ENCODE results near the gene ZNF431.
"Not testable (repeated sequence)": the region's sequence is repeated elsewhere in the genome, so short reads cannot be mapped to it uniquely, and the experiment has no call there.

ZNF431 gene

DNA sequence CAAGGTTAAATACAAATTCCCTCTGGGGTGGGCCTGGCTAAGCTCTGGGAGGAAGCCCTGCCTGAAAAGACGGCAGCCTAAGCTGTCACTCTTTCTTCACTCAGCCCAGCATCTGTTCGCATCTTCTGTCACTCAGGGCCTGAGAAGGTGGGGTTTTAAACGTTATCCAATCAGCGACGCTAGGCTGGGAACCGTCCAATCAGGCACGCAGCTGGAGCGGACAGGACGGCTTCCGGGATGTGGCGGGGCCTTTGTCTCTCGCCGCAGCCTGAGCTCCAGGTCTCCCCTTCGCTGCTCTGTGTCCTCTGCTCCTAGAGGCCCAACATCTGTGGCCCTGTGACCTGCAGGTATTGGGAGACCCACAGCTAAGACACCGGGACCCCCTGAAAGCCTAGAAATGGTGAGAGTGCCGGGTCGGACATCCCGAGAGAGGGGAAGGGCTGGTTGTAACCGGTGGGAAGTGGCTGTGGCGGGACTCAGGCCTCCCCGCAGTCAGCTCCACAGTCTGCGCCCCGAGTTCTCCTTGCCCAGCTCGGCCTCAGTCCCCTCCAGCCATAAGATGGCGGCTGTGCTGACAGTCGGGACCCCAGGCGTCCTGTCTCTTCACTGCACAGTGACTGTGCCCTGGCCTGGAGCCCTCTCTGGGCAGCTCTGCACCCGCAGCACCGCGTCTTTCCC is at the start of gene ZNF431:
Gene ZNF431 (plus strand): TSS at position 254 of the 678 bp plus-strand sequence. CDS start 144 bp downstream, at position 398.
- peak; percentile 74 for DNase-seq

DNA sequence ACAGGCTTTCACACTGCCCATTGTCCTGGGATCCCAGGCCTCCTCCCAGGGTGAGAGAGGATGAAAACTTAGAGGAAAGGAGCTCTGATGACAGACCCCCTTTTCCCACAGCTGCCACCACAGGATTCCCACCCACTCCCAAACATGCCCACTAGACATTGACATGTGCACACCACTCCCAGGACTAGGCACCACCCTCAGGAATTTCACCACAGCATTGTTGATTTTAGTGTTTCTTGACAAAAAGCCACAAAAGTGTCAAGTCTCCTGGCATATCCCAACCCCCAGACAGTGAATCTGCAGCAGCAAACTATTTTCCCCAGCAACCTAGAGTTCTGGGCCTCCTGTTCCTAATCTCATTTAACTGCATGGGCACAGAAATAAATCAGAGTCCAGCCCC is 49.7 kb upstream of the ZNF431 start:
- DNase-seq: no peak

DNA sequence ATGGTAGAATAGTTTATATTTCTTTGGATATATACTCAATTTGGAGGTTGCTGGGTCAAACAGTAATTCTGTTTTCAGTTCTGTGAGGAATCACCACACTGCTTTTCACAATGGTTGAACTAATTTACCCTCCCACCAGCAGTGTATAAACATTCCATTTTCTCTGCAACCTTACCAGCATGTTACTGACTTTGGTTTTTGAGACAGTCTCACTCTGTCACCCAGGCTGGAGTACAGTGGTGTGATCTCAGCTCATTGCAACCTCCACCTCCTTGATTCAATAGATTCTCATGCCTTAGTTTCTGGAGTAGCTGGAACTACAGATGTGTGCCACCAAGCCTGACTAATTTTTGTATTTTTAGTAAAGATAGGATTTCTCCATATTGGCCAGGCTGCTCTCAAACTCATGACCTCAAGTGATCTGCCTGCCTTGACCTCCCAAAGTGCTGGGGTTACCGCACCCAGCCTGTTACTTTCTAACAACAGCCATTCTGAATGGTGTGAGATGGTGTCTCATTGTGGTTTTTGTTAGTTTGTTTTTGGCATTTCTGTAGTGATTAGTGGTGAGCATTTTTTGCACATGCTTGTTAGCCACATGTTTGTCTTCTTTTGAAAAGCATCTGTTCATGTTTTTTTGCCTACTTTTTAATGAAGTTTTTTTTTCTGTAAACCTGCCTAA is 47.4 kb upstream of the ZNF431 start:
- DNase-seq: no peak

DNA sequence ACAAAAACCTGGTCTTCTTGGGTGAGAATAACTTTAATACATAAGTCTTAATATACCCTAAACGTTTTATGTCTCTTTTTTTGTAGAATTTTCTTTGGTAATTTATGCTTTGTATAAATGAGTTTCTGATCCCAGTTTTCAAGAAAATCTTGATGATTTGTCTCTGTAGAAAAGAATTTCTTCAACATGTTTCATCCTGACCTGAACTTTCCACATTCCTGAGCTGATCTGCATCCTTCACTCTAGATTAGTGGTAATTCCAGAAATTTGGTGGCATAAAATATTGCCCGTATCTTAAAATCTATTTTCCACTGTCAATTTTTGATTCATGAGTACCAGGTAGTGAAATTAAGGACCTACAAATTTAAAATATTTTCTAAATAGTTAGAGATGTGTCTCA is 43.5 kb upstream of the ZNF431 start:
- DNase-seq: no peak

DNA sequence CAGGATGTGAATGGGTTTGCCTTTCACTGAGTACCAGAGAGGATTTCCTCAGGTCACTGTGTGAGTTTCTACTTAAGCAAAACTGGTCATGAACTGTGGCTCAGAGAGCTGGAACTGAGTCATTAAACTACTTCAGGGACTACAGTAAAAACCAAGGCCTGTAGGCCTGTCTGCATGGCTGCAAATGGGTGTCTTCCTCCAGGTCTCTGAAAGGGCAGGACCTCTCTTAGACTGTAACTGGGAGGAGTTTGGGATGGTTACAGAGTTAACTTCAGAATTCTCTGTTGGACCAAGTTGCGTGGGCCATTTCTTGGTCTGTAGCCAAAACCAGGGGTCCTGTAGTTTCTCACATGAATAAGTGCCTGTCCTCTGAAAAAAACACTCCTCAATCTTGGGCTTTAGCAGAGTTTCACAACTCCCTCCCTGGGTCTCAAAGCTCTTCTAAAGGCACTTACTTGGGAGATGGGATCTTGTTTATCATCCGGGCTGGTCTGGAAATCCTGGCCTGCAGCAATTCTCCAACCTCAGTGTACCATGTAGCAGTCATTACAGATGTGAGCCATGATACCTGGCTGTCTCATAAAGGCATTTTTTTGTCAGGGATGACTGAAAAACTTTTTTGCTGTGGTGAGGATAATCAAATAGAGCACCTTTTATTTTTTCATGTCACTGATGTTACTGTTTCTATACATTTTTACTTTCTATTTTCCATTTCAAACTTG is 40.2 kb upstream of the ZNF431 start:
- no peak for DNase-seq

DNA sequence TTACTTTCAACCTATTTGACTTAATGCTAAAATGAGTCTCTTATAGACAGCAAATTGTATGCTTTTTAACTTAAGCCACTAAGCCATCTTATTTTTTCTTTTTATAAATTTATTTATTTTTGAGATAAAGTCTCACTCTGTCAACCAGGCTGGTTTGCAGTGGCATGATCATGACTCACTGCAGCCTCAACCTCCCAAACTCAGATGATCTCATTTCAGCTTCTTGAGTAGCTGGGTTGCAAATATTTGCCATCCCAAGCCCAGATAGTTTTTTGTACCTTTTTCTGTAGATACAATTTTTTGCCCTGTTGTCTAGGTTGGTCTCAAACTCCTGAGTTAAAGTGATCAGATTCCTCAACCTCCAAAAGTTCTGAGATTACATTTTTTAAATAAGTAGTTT is 32.7 kb upstream of the ZNF431 start:
- no peak for DNase-seq

DNA sequence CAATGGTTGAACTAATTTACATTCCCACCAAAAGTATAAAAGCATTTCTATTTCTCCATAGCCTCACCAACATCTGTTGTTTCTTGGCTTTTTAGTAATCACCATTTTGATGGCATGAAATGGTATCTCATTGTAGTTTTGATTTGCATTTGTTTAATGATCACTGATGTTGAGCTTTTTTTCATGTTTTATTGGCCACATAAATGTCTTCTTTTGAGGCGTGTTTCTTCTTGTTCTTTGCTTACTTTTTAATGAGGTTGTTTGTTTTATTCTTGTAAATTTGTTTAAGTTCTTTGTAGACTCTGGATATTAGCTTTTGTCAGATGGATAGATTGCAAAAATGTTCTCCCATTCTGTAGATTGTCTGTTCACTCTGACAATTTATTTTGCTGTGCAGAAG is 31.7 kb upstream of the ZNF431 start:
- no peak for DNase-seq

DNA sequence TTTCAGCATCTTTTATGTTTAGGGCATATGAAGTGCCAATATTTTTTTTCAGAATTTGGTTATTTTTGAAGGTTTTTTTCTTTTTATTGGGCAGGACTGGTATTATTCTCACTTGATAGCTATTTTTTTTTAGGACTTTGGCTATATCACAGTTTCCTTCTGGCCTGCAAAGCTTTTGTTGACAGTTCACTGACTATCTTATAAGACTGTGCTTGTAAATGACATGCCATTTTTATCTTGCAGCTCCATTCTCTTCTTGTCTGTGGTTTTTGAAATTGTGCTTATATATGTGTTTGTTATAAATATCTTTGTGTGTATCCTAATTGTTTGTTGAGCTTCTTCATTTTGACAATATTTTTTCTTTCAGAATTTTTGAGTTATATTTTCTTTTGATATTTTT is 26.4 kb upstream of the ZNF431 start:
- DNase-seq: no peak

DNA sequence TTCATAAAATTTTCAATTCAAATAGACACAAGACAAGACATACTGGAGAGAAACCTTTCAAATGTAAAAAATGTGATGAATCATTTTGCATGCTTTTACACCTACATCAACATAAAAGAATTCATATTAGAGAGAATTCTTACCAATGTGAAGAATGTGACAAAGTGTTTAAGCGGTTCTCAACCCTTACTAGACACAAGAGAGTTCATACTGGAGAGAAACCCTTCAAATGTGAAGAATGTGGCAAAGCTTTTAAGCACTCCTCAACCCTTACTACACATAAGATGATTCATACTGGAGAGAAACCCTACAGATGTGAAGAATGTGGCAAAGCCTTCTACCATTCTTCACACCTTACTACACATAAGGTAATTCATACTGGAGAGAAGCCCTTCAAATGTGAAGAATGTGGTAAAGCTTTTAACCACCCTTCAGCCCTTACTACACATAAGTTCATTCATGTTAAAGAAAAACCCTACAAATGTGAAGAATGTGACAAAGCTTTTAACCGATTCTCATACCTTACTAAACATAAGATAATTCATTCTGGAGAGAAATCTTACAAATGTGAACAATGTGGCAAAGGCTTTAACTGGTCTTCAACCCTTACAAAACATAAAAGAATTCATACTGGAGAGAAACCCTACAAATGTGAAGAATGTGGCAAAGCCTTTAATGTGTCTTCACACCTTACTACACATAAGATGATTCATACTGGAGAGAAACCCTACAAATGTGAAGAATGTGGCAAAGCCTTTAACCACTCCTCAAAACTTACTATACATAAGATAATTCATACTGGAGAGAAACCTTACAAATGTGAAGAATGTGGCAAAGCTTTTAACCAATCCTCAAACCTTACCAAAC is 24.6 kb upstream of the ZNF431 start:
- DNase-seq: no peak

DNA sequence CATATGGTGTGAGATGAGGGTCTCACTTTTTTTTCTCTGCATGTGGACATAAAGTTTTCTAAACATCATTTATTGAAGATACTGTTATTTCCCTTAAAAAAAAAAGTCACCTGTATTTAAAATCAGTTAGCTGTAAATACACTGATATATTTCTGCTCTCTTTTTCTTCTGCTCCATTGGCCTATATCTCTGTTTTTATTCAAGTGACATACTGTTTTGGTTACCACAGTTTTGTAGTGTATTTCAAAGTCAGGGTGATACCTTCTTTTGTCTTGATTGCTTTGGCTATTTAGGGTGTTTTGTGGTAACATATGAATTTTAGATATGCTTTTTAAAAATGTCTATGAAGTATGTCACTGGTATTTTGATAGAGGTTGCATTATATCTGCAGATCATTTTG is 15.8 kb upstream of the ZNF431 start:
- DNase-seq: no peak

DNA sequence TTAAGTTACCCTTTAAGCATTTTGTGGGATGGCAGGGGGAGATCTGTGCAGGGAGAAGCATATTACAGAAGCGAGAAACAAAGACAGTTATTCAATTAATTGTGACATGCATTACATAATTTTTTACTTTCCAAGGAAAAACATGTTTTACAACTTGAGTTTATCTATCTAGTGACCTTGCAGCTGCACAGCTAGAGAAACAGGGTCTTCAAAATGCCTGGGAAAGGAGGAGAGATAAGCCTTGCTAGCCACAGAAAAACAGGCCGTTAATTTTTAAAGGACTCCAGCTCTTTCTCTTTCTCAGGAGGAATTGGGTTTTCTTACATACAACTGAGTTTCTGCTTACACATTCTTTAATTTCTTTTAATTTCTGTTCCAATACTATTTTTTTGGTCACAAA is 14.8 kb upstream of the ZNF431 start:
- no peak for DNase-seq

DNA sequence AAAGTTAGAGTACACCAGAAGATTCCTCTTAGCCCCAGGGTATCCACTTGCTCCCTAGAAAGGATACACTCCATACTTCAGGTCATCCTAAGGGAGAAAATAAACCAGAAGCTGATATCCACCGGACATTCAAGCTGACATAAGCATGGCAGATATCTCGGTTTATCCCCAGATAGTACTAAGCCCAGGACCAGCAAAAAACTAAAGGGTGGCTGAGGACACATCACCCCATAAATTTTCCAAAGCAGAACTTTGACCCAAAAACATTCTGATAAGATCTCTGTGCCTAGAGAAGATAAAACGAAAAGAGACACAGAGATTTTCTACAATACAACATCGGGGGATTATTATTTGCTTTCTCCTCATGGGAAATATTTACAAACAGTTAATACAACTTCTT is 13.9 kb upstream of the ZNF431 start:
- no peak for DNase-seq

DNA sequence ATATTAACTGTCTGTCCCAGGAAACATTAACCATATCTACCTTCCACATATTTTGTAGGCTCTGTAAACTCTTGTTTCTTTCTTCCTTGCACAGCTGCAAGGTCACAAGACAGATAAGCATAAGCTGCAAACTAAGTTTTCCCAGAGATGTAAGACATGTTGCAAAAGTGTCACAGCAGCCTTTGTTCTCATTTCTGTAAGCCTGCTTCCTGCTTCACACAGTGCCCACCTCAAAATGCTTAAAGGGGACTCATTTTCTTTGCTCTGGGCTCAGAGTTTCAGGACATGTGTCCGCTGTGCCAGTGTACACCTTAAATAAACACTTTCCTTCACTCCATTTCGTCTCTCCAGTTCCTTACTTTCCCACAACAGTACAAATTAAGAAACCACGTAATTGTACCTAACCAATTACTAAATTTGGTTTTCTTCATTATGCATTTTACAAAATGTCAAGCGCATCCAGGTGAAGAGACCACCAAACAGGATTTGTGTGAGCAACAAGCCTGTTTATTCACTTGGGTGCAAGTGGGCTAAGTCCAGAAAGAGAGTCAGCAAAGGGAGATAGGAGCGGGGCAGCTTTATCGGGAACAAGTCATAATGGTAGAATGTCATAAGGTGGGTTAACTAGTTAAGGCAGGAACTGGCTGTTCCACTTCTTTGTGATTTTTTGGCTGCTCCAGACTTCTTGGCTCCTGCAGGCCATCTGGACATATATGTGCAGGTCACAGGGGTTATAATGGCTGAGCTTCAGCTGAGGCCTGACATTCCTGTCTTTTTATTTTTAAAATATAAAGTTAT is 12.7 kb upstream of the ZNF431 start:
- DNase-seq: no peak

DNA sequence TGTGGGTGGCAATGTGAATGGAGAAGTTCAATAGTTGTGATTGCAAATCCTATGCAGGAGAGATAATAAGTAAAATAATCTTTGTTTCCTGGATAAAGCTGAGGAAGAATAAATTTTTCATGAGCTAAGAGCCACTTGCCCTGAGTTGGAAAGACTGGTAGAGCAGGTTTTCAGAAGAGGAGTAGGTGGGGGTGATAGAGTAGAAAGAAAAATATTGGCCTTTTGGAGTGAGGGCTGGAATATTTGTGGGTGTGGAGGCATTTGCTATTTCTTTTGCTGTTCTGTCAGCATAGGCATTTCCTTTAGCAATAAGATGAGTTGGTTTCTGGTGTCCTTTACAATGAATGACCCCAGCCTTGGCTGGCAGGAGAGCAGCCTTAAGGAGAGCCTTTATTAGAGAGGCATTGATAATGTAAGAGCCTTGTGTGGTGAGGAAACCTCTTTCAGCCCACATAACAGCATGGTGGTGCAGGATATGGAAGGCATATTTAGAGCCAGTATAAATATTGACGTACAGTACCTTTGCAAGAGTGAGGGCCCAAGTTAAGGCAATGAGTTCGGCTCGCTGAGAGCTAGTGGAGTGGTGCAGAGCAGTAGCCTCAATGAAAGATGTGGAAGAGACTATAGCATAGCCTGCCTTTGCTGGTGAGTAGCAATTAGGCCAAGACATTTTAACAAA is 11.6 kb upstream of the ZNF431 start:
- no peak for DNase-seq

DNA sequence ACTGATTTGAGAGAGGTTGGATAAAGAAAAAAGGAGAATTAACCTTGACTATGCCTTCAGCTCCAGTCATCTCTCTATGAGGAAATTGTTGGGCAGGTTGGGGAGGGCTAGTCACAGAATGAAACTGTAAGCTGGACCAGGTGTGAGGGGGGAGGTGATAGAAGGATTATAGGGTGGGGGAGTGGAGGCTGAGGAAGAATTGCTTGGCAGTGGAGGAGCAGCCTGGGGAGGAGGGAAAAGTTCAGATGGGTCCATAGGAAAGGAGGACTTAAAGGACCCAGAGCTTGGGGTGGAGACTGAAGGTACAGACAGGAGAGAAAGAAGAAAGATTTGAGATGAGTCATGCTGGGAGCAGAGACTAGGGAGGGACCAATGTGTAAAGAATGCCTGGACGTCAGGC is 8.2 kb upstream of the ZNF431 start:
- no peak for DNase-seq

DNA sequence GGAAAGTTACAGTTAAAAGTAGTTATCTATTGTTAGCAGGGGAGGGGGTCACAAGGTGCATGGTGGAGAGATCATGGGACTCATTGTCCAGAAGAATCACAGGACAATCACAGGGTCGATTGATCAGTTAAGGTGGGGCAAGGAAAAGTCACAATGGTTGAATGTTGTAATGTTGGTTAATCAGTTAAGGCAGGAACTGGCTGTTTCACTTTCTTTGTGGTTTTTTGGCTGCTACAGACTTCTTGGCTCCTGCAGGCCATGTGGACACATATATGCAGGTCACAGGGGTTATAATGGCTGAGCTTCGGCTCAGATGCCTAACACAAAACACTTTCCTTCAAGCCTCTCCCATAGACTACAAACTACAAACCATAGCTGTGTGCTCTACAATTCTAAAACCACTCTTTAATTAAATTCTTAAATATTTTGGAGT is 6.9 kb upstream of the ZNF431 start:
- DNase-seq: no peak

DNA sequence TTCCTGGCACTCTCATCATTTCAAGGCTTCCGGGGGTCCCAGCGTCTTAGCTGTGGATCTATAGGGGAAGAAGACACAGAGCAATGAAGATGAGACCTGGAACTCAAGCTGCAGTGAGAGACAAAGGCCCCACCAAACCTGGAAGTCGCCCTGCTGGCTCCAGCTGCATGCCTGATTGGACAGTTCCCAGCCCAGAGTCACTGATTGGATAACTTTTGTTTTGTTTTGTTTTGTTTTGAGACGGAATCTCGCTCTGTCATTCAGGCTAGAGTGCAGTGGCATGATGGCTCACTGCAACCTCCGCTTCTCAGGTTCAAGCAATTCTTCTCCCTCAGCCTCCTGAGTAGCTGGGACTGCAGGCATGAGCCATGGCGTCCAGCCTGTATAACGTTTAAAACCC is 6.4 kb upstream of the ZNF431 start:
- DNase-seq: no peak

DNA sequence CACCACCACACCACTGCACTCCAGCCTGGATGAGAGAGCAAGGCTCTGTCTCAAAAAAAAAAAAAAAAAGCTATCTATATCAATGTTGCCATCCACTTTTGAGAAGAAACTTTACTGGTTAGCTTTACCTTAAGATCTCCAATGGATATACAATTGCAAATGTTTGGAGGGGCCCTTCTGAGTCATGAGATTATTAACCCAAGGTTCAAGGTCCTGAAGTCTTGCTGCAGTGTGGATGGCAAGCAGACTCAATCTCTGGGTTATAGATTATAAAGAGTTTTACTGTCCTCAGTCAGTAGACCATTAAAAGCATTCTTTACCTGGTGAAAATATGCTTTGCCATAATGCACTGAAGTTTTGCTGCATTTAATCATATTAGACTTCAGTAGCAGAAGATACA is 3.7 kb upstream of the ZNF431 start:
- DNase-seq: no peak

DNA sequence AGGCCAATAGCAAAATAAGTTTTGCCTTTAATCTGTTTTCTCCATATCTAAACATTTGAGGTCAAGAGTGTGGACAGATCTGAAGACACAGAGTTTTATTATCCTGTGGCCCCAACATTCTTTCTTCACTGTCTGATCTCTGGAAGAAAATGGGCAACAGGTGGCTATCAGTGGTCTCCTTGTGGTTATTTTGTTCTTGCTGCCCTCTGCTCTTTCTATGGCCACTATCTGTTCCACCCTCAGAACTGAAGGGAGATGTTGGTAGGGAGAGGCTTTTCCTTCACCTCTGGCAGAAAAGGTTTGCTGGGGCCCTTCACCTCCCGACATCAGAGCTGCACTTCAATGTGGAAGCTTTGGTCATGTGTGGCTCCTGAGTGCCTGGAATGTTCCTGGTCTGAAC is 834 bp upstream of the ZNF431 start:
- DNase-seq: not testable (repeated sequence)

DNA sequence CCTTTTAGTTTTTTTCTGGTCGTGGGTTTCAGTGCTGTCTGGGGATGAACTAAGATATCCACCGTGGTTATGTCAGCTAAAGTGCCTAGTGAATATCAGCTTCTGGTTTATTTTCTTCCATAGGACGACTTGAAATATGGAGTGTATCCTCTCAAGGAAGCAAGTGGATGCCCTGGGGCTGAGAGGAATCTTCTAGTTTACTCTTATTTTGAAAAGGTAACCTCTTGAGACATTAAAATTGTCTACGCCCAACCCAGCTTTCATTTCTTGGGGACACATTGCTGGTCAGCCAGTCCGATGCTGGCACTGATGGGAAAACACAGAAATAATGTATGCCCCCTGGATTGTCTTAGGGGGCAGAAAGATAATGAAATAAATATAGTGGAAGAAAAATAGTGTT is 1.6 kb downstream of the ZNF431 start:
- no peak for DNase-seq

DNA sequence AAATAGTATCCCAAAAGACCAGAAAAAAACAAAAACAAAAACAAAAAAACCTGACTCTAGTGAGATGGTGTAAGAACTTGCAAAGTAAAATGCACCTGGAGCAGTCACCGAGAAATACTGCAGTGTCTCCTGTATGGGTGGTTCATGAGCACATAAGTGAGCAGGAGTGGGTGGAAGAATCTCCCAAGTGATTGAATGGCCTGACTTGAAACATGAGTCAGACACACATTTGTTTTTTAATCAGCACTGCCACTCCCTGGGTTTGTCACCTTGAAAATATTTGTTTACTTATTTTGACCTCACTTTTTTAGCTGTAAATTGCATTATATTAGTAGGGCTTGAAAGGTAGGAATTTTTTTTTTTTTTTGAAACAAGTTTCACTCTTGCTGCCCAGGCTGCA is 2.0 kb downstream of the ZNF431 start:
- DNase-seq: no peak

DNA sequence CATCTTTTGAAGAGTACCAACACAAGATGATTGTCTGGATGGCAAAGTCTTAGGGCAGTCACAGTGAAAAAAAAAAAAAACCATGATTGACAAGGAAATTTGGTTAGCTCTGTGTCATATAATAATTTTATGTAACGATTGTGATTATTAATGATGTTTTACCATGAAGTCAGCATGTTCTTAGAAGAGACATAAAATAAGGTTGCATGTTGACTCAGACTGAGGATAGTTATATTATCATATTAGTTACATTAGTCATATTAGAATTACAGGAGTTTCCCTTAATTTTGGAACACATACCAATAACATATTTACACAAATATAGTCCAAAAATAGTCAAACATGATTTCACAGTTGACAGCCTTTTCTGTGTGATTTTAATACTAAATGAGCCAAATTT is 5.7 kb downstream of the ZNF431 start:
- DNase-seq: no peak

Data from activated T-cell treated with anti-CD3 and anti-CD28 coated beads for 4 hours (primary cell).